Prostate gland (tissue), 2 donors: Measurements from ENCODE around the gene IL13.

Experiments used
- POLR2A ChIP-seq: fragments of 450-650 bp; IDR thresholded peaks from one replicate; pipeline ENCODE4 v1.6.1; 2016; ENCODE audit warnings: antibody characterized with exemption, mild to moderate bottlenecking
- POLR2AphosphoS5 ChIP-seq: sonication (generic); formaldehyde crosslinking; IDR thresholded peaks from one replicate; pipeline ENCODE4 v1.6.1; 2017; ENCODE audit warnings: antibody characterized with exemption
- TF ChIP-seq, protein P1 (sequence below), 4 experiments: fragments of 200-600 bp in 2 of 4; fragments of 450-650 bp in 2 of 4; sonication (generic) in 2 of 4; IDR thresholded peaks; 1 replicate in 3 of 4; 2 replicates in 1 of 4; pipeline ENCODE4 v1.5.1; 2016 to 2019; ENCODE audit warnings: antibody characterized with exemption in 4 of 4, mild to moderate bottlenecking in 2 of 4, moderate library complexity in 2 of 4

DNA sequence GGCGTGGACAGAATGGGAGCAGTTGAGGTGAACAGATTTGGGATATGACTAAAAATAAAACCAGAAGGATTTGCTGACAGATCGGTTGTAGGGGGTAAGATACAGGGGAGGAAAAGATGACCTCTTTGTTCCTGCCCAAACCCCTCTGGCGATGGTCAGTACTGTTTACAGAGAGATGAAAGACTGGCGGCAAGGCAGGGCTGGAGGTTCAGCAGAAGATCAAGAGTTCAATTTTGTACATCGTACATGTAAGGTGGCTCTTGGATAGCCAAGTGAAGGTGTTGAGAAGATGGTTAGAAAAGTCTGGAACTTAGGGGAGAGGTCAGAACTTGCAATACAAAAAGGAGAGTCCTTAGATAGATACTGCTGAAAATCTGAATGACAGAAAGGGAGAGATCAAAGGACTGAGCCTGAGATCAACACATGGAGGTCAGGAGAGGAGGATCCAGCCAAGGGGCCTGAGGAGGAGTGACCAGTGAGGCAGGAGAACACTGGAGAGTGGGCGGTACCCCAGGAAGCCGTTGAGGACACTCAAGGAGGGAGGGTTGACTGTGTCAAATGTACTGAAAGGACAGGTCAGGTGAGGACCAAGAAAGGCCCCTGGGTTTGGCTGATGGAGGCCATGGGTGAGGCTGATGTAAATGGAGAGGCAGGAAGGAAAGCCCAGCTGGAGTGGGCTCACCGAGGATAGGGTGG lies 23.0 kb downstream of the IL13 start:
- TF ChIP-seq POLR2A: no peak
- no peak for TF ChIP-seq POLR2AphosphoS5
- TF ChIP-seq, protein P1, sequence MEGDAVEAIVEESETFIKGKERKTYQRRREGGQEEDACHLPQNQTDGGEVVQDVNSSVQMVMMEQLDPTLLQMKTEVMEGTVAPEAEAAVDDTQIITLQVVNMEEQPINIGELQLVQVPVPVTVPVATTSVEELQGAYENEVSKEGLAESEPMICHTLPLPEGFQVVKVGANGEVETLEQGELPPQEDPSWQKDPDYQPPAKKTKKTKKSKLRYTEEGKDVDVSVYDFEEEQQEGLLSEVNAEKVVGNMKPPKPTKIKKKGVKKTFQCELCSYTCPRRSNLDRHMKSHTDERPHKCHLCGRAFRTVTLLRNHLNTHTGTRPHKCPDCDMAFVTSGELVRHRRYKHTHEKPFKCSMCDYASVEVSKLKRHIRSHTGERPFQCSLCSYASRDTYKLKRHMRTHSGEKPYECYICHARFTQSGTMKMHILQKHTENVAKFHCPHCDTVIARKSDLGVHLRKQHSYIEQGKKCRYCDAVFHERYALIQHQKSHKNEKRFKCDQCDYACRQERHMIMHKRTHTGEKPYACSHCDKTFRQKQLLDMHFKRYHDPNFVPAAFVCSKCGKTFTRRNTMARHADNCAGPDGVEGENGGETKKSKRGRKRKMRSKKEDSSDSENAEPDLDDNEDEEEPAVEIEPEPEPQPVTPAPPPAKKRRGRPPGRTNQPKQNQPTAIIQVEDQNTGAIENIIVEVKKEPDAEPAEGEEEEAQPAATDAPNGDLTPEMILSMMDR (IDR thresholded peaks at IDR 0.05): no peak
